Breast epithelium (tissue), 4 donors: ENCODE data around the gene PREP. TPM values are rescaled to one million over a fixed set of nuclear protein-coding genes. Genes with fewer than 3 reads are reported as not detected.

Experiments used
- DNase-seq, 2 donors: peaks; one replicate each; pipeline ENCODE4 v3.0.0-alpha.2; 2019; ENCODE audit warnings: low spot score in 2 of 2
- H3K27ac ChIP-seq, 2 donors: fragments of 200-600 bp; sonication (generic) in 1 of 2; one replicate each; pipeline ENCODE4 v1.5.1; 2016 to 2019; ENCODE audit warnings: mild to moderate bottlenecking in 1 of 2
- H3K27me3 ChIP-seq, 2 donors: fragments of 200-600 bp; sonication (generic) in 1 of 2; one replicate each; pipeline versions ENCODE4 v1.5.1 to v1.6.0; 2017 to 2019; ENCODE audit warnings: control low read depth in 1 of 2, mild to moderate bottlenecking in 1 of 2
- H3K36me3 ChIP-seq: fragments of 200-600 bp; one replicate; pipeline ENCODE4 v1.5.1; 2019
- H3K4me1 ChIP-seq, 2 donors: fragments of 200-600 bp; sonication (generic); one replicate each; pipeline ENCODE4 v1.5.1; 2016 to 2019; ENCODE audit warnings: control low read depth in 1 of 2
- H3K4me3 ChIP-seq, 3 donors: fragments of 200-600 bp; sonication (generic); 1 replicate in 2 of 3; 2 replicates in 1 of 3; pipeline ENCODE4 v1.5.1; 2016 to 2019; ENCODE audit warnings: mild to moderate bottlenecking in 3 of 3, moderate library complexity in 2 of 3
- H3K9me3 ChIP-seq, 2 donors: fragments of 200-600 bp; sonication (generic) in 1 of 2; one replicate each; pipeline ENCODE4 v1.5.1; 2016 to 2019; ENCODE audit warnings: control low read depth in 1 of 2
- CTCF ChIP-seq, 3 donors: fragments of 450-650 bp; IDR thresholded peaks; one replicate each; pipeline ENCODE4 v1.5.1; 2016 to 2017; ENCODE audit warnings: antibody characterized with exemption in 3 of 3, mild to moderate bottlenecking in 3 of 3, moderate library complexity in 3 of 3
- POLR2A ChIP-seq: fragments of 450-650 bp; IDR thresholded peaks from one replicate; pipeline ENCODE4 v1.6.1; 2016; ENCODE audit warnings: antibody characterized with exemption, mild to moderate bottlenecking, moderate library complexity
- POLR2AphosphoS5 ChIP-seq, 3 donors: sonication (generic); formaldehyde crosslinking; IDR thresholded peaks; one replicate each; pipeline ENCODE4 v1.6.1; 2017; ENCODE audit warnings: antibody characterized with exemption in 3 of 3
- intact Hi-C: fragments of 100-400 bp; cut with DNase I; formaldehyde crosslinking; loops from one replicate; pipeline ENCODE4 v1.15.1; 2023; ENCODE audit warnings: low total_unique reads
- total RNA-seq, 3 donors: library from RNA; depleted of rRNA; stranded (reverse); fragments of >200 nt; gene quantifications; one replicate each; pipeline ENCODE4 v1.1.0, GENCODE V29; 2016

Gene PREP
- total RNA-seq, 3 donors from 2014 or later, result 18.4 to 22.3 (median 19.6) TPM

GRCh38 chr6:105443941-105444340 lies 41.1 kb upstream of the PREP start:
- no peaks in the 10 kb centered on the region for H3K9me3 ChIP-seq
- no peak for DNase-seq
- H3K4me1 ChIP-seq, result no peaks in the 10 kb centered on the region
- intact Hi-C loops, result loop anchor here (10.0 kb wide), 1 partner anchor 301 kb away; no protein-coding TSS in a partner anchor
- no peaks in the 10 kb centered on the region for H3K36me3 ChIP-seq
- H3K27me3 ChIP-seq, result no peaks in the 10 kb centered on the region
- no peak overlapping the region for H3K27ac ChIP-seq
- no peak overlapping the region for H3K4me3 ChIP-seq
- no peak for TF ChIP-seq POLR2AphosphoS5 (IDR thresholded peaks at IDR 0.05)
- TF ChIP-seq POLR2A, result no peak
- TF ChIP-seq CTCF (IDR thresholded peaks at IDR 0.05), result no peak

- H3K27me3 ChIP-seq, result no peaks in the 10 kb centered on the region
- intact Hi-C loops, result loop anchor here (10.0 kb wide), 1 partner anchor 302 kb away; no protein-coding TSS in a partner anchor
- TF ChIP-seq CTCF (IDR thresholded peaks at IDR 0.05) (no peak), POLR2A (no peak), POLR2AphosphoS5 (IDR thresholded peaks at IDR 0.05) (no peak)
- no peaks in the 10 kb centered on the region for H3K9me3 ChIP-seq
- H3K36me3 ChIP-seq, result no peaks in the 10 kb centered on the region
- H3K4me1 ChIP-seq, result no peaks in the 10 kb centered on the region
- H3K27ac ChIP-seq, result no peak overlapping the region
- no peak for DNase-seq
- H3K4me3 ChIP-seq, result no peak overlapping the region
Observed at GRCh38 chr6:105442369-105442768, 39.5 kb upstream of the PREP start.

- TF ChIP-seq POLR2A (no peak), CTCF (IDR thresholded peaks at IDR 0.05) (no peak), POLR2AphosphoS5 (IDR thresholded peaks at IDR 0.05) (no peak)
- Histone ChIP-seq H3K27ac (no peak overlapping the region), H3K4me1 (no peaks in the 10 kb centered on the region), H3K27me3 (no peaks in the 10 kb centered on the region), H3K9me3 (no peaks in the 10 kb centered on the region), H3K4me3 (no peak overlapping the region), H3K36me3 (no peaks in the 10 kb centered on the region)
- intact Hi-C loops, result no loop called here
- no peak for DNase-seq
Observed at GRCh38 chr6:105437236-105437635, 34.4 kb upstream of the PREP start.

- no peak for DNase-seq
- no peaks in the 10 kb centered on the region for H3K4me1 ChIP-seq
Observed at GRCh38 chr6:105433723-105434122, 30.8 kb upstream of the PREP start.

GRCh38 chr6:105432797-105433196 lies 29.9 kb upstream of the PREP start:
- H3K4me1 ChIP-seq, result no peaks in the 10 kb centered on the region
- intact Hi-C loops, result no loop called here
- no peaks in the 10 kb centered on the region for H3K27me3 ChIP-seq
- TF ChIP-seq POLR2A (no peak), POLR2AphosphoS5 (IDR thresholded peaks at IDR 0.05) (no peak), CTCF (IDR thresholded peaks at IDR 0.05) (no peak)
- H3K27ac ChIP-seq, result no peak overlapping the region
- DNase-seq, result no peak
- H3K4me3 ChIP-seq, result no peak overlapping the region
- no peaks in the 10 kb centered on the region for H3K36me3 ChIP-seq
- H3K9me3 ChIP-seq, result no peaks in the 10 kb centered on the region

More at GRCh38 chr6:105433723-105434122, 30.8 kb upstream of the PREP start:
- TF ChIP-seq POLR2AphosphoS5 (IDR thresholded peaks at IDR 0.05) (no peak), POLR2A (no peak), CTCF (IDR thresholded peaks at IDR 0.05) (no peak)
- no peaks in the 10 kb centered on the region for H3K36me3 ChIP-seq
- intact Hi-C loops, result no loop called here
- no peak overlapping the region for H3K4me3 ChIP-seq
- no peaks in the 10 kb centered on the region for H3K9me3 ChIP-seq
- no peak overlapping the region for H3K27ac ChIP-seq
- no peaks in the 10 kb centered on the region for H3K27me3 ChIP-seq
